GM18505 (cell line): ENCODE results near the gene BCAP31.
"Not testable (repeated sequence)": the region's sequence is repeated elsewhere in the genome, so short reads cannot be mapped to it uniquely, and the experiment has no call there.

Experiments used
- ATAC-seq: cut with Tn5 transposase; IDR thresholded peaks from one replicate; pipeline ENCODE4 v1.9.1; 2021; ENCODE audit not compliant: unreplicated experiment
- POLR2A ChIP-seq: IDR thresholded peaks from 4 replicates; pipeline ENCODE4 v1.6.1; 2011; ENCODE audit warnings: borderline replicate concordance; ENCODE audit not compliant: insufficient read depth, insufficient read length; ENCODE audit errors: extremely low read depth

The BCAP31 gene

GRCh38 chrX:153746359-153746758 lies 22.2 kb upstream of the BCAP31 start:
- no peak for ATAC-seq
- TF ChIP-seq POLR2A, result no peak

- not testable (repeated sequence) for ATAC-seq
These were observed 20.9 kb upstream of the BCAP31 start for GRCh38 chrX:153745067-153745433.

- no peak for ATAC-seq
- TF ChIP-seq POLR2A, result no peak
These were observed 20.3 kb upstream of the BCAP31 start for GRCh38 chrX:153744210-153745066.

- not testable (repeated sequence) for ATAC-seq
These were observed 19.5 kb upstream of the BCAP31 start for GRCh38 chrX:153743468-153744209.

GRCh38 chrX:153742796-153743467 lies 18.7 kb upstream of the BCAP31 start:
- ATAC-seq, result not testable (repeated sequence)

GRCh38 chrX:153742111-153742510 lies 17.9 kb upstream of the BCAP31 start:
- not testable (repeated sequence) for ATAC-seq

GRCh38 chrX:153741446-153741845 lies 17.3 kb upstream of the BCAP31 start:
- no peak for ATAC-seq

GRCh38 chrX:153740631-153741222 lies 16.5 kb upstream of the BCAP31 start:
- no peak for ATAC-seq
- TF ChIP-seq POLR2A, result no peak

More at GRCh38 chrX:153741446-153741845, 17.3 kb upstream of the BCAP31 start:
- TF ChIP-seq POLR2A, result no peak

- TF ChIP-seq POLR2A, result no peak
- no peak for ATAC-seq
These were observed 15.7 kb upstream of the BCAP31 start for GRCh38 chrX:153739754-153740486.

GRCh38 chrX:153738056-153738605 lies 13.9 kb upstream of the BCAP31 start:
- no peak for ATAC-seq
- TF ChIP-seq POLR2A, result no peak

- ATAC-seq, result no peak
- TF ChIP-seq POLR2A, result no peak
These were observed 12.8 kb upstream of the BCAP31 start for GRCh38 chrX:153736871-153737441.

GRCh38 chrX:153736071-153736820 lies 12.1 kb upstream of the BCAP31 start:
- no peak for ATAC-seq
- TF ChIP-seq POLR2A, result no peak

- TF ChIP-seq POLR2A, result no peak
- ATAC-seq, result no peak
These were observed 11.1 kb upstream of the BCAP31 start for GRCh38 chrX:153735274-153735673.
